RWPE2 (cell line): ENCODE results near the gene N4BP2.

ENCODE experiments used
- ATAC-seq: fragments of 200-7000 bp; cut with Tn5 transposase; 3 replicates; pipeline ENCODE4 v1.9.1; 2021; ENCODE audit warnings: low read depth
- DNase-seq: peaks from one replicate; pipeline ENCODE4 v3.0.0-alpha.2; 2020; ENCODE audit warnings: low spot score
- H3K27ac ChIP-seq: fragments of 450-650 bp; 2 replicates; pipeline ENCODE4 v1.5.1; 2017; ENCODE audit warnings: mild to moderate bottlenecking; ENCODE audit not compliant: poor library complexity, severe bottlenecking
- H3K27me3 ChIP-seq: fragments of 250-450 bp; sonication (Bioruptor Pico); 2 replicates; pipeline ENCODE4 v1.5.1; 2021; ENCODE audit warnings: mild to moderate bottlenecking, moderate library complexity; ENCODE audit not compliant: insufficient read depth, poor library complexity, severe bottlenecking
- H3K36me3 ChIP-seq: fragments of 250-450 bp; sonication (Bioruptor Pico); 2 replicates; pipeline ENCODE4 v1.5.1; 2020; ENCODE audit warnings: low read depth, mild to moderate bottlenecking, moderate library complexity
- H3K4me1 ChIP-seq: fragments of 250-450 bp; sonication (Bioruptor Pico); 2 replicates; pipeline ENCODE4 v1.5.1; 2021; ENCODE audit warnings: mild to moderate bottlenecking, moderate library complexity; ENCODE audit not compliant: insufficient read depth, poor library complexity, severe bottlenecking
- H3K4me3 ChIP-seq: fragments of 250-450 bp; sonication (Bioruptor Pico); 2 replicates; pipeline ENCODE4 v1.5.1; 2021; ENCODE audit warnings: mild to moderate bottlenecking, moderate library complexity; ENCODE audit not compliant: severe bottlenecking
- H3K9me3 ChIP-seq: fragments of 250-450 bp; sonication (Bioruptor Pico); 2 replicates; pipeline ENCODE4 v1.5.1; 2021; ENCODE audit warnings: mild to moderate bottlenecking, moderate library complexity; ENCODE audit not compliant: severe bottlenecking
- CTCF ChIP-seq: fragments of 450-650 bp; IDR thresholded peaks from one replicate; pipeline ENCODE4 v1.5.1; 2017; ENCODE audit warnings: mild to moderate bottlenecking, moderate library complexity; ENCODE audit not compliant: poor library complexity, severe bottlenecking

The N4BP2 gene

GRCh38 chr4:40193016-40193571 lies 136.4 kb downstream of the N4BP2 start:
- H3K4me3 ChIP-seq: no peak overlapping the region
- no peaks in the 10 kb centered on the region for H3K27me3 ChIP-seq
- H3K9me3 ChIP-seq: no peaks in the 10 kb centered on the region
- DNase-seq (no peak), ATAC-seq (no peak)
- H3K36me3 ChIP-seq: no peaks in the 10 kb centered on the region
- H3K4me1 ChIP-seq: peaks cover 21% of the 10 kb centered on the region
- H3K27ac ChIP-seq: no peak overlapping the region
- TF ChIP-seq CTCF: no peak

GRCh38 chr4:40193578-40193977 lies 136.9 kb downstream of the N4BP2 start:
- Histone ChIP-seq H3K27me3 (no peaks in the 10 kb centered on the region), H3K4me1 (peaks cover 21% of the 10 kb centered on the region), H3K4me3 (no peak overlapping the region), H3K27ac (no peak overlapping the region), H3K9me3 (no peaks in the 10 kb centered on the region), H3K36me3 (no peaks in the 10 kb centered on the region)
- no peak for TF ChIP-seq CTCF
- no peak for DNase-seq
- ATAC-seq: no peak

GRCh38 chr4:40194602-40195161 lies 138.0 kb downstream of the N4BP2 start:
- H3K4me1 ChIP-seq: peaks cover 21% of the 10 kb centered on the region
- H3K4me3 ChIP-seq: no peak overlapping the region
- H3K27ac ChIP-seq: no peak overlapping the region
- DNase-seq (no peak), ATAC-seq (no peak)
- H3K9me3 ChIP-seq: no peaks in the 10 kb centered on the region
- H3K36me3 ChIP-seq: no peaks in the 10 kb centered on the region
- no peaks in the 10 kb centered on the region for H3K27me3 ChIP-seq
- no peak for TF ChIP-seq CTCF

- no peak overlapping the region for H3K4me3 ChIP-seq
These were observed 138.8 kb downstream of the N4BP2 start for GRCh38 chr4:40195182-40196177.

More at GRCh38 chr4:40195182-40196177, 138.8 kb downstream of the N4BP2 start:
- ATAC-seq (no peak), DNase-seq (no peak)
- Histone ChIP-seq H3K36me3 (no peaks in the 10 kb centered on the region), H3K4me1 (peaks cover 16% of the 10 kb centered on the region), H3K27me3 (no peaks in the 10 kb centered on the region), H3K27ac (no peak overlapping the region), H3K9me3 (no peaks in the 10 kb centered on the region)
- TF ChIP-seq CTCF: no peak
